GM18858 (cell line): Measurements from ENCODE around the gene SLC19A1.

Source experiments
- ATAC-seq: cut with Tn5 transposase; IDR thresholded peaks from one replicate; pipeline ENCODE4 v1.9.1; 2021; ENCODE audit not compliant: unreplicated experiment

The SLC19A1 gene

DNA sequence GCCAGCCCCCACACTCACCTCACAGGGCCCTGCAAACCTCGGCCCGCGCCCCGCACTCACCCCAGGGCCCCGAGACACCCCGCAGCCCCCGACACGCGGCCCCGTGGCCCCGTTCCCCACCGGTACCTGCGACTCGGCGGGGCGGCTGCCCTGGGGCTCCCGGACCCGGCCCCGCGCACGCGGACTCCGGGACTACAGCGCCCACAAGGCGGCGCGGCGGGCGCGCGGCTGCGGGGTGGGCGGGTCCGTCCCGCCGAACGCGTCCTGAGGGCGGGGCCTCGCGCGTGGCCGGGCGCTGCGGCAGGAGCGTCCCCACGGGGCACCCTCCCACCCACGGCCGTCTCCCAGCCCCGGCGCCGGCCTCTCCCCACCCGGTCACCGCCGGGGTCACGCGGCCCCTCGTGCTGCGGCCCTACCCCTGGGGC, at the start of gene SLC19A1:
Gene SLC19A1, minus strand, starts transcription at position 199 of the 425 bp plus-strand sequence. CDS start 4,481 bp downstream, outside the sequence.
- ATAC-seq, result no peak

DNA sequence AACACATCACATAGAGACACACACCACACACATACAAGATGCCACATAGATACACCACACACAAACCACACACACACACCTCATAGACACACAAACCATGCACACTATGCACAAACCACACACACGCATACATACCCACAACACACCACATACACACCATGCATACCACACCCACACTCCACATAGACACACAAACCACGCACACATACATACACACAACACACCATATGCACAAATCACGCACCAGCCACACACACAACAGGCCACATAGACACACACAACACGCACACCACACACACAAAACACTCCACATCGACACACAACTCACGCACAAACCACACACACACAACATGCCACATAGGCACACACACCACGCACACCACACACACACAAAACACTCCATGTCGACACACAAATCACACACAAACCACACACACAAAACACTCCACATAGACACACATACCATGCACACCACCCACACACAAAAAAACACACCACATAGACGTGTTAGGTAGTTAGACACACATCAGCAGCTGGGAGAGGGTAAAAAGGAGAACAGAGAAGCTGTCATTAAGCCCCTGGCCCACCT, 49.5 kb upstream of the SLC19A1 start:
- no peak for ATAC-seq

DNA sequence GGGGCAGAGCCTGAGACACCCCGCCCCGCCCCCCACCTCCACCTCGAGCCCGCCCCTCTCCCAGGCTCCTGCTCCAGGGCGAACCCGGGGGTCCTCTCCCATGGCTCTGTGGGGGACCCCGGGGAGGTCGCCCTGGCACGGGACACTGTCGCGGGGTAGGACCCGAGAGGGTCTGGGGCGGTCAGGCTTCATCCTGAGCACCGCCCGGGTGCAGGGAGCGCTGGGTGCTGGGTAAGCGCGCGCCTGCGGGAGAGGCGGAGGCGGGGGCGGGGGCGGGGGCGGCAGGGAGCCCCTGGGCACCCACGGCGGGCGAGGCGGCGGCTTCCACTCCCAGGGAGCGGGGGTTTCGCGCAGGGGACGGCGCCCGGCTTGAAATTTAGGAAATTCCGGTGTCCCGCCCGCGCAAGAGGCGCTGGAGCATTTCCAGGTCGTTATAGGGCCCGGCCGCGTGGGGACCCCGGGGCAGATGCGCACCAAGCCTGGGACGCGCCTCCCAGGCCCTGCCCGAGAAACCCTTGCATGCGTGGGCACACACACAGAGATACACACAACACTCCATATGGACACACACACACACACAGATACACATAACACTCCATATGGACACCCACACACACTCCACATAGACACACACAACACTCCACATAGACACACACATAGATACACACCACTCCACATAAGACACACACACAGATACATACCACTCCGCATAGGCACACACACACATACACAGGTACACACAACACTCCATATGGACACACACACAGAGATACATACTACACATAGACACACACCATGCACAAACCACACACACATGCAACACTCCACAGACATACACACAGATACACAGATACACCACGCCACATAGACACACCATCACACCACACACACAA, 48.7 kb upstream of the SLC19A1 start:
- ATAC-seq, result no peak

DNA sequence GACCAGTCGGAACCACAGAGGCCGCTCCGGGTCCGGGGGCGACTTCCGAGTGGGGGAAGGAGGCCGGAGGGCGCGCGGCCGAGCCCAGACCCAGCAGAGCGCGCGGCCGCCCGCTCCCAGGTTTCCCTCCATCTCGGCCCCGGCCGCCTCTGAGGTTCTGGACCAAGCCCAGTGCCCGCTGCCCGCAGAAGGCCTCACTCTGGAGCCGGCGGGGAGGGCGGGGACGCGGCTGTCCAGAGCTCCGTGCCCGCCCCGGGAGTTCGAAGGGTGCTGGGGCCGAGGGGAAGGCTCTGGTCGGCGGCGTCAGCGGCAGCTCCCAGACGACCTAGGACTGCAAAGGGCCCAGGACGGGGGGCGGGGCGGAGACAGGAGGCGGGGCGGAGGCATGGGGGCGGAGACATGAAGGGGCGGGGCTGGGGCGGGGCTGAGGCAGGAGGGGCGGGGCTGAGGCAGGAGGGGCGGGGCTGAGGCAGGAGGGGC, 48.0 kb upstream of the SLC19A1 start:
- ATAC-seq, result no peak

DNA sequence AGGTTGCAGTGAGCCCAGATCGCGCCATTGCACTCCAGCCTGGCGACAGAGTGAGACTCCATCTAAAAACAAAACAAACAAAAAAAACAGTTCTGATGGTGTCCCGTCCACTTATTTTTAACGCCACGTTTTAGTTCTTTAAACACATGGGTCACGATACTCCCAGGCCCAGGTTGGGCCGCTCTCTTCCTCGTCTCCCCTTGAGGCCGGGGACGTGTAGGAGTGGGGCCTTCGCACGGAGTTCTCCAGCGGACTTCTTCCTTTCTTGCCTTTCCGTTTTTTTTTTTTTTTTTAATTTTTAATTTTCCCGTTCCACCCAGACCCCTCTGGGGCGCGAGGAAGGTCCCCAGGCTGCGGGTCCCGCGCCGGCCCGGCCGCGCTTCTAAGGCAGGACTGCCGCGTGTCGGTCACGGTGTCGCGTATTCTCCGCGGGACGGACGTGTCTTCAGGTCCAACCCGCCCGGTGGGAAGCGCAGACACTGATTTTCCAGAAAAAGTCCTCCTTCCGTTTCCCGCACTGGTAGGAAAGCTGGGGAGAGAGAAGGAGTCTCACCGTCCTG, 47.5 kb upstream of the SLC19A1 start:
- ATAC-seq, result no peak

DNA sequence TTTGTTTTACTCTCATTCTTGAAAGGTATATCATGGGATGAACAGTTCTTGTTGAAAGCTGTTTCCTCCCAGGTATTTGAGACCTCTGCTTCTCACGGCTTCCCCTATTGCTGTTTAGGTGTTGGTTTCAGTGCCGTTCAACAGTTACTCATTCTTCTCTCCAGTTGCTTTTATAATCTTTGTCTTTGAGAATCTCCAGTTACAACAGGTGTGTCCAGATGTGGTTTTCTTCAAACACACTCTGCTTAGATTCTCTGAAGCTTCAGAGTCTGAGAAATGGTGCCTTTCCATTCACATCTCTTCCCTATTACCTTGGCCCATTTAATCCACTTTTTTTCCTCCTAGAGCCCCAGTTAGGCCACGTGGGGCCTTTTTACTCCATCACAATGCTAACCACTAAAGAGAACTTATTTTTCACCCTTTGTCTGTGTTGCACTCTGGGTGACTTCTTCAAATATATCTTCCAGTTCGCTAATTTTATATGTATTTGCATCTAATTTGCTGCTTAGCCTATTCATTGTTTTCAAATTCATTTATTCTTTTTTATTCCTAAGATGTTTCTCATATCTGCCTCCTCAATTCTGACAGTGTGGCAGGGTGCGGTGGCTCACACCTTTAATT, 46.7 kb upstream of the SLC19A1 start:
- ATAC-seq, result no peak

DNA sequence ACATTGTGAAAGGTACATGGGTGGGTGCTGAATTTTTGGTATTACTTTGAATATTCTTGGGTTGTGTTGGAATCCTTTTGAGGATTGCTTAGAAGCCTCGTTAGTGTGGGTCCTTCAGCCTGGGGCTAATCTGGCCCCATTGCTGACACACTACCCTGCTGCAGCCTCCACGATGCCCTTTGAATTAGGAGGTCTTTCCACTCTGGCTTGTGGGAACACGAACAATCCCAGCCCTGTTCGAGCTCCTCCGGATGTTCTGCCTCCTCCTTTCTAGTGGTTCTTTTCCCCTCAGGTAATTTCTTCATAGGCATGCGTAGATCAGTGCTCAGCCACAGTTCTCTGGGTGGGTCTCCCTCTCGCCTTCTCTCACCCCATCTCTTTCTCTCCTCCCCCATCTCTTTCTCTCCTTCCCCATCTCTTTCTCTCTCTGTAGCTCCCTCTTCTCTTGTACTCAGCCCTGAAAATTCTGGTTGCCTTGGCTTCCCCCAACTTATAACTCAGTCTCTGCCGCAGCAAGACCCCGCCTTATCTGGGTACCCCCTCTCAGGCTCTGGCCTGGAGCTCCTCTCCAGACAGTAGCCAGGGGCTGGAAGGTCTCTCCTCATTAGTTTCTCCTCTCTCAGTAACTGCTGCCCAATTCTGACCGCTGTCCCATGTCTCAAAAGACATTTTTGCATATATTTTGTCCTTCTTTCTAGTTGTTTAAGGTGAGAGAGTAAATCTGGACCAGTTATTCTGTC, 46.0 kb upstream of the SLC19A1 start:
- ATAC-seq, result no peak

DNA sequence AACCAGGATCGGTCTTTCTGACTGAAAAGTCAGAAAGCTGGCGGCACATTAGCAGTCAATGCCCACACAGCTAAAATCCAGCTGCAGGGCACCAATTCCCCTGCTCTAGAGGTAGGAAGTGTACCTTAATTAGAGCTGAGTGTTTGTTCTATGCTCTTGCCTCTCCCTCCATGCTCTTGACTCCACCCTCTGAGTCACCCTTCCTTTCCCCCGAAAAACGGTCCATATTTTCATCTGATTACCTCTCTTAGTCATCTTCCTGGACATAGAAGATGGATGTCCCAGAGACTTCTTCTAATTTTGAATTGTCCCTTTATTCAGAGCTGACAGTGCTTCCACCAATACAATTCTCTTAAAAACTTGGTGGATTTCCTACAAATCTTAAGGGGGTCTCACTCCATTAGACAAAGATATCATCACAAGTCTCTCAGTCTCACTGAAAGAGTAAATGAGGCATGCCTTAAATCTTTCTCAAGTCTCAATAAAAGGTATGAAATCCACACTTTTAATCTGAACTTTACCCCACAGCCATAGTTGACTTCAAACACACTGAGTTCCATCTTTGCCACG, 44.1 kb upstream of the SLC19A1 start:
- no peak for ATAC-seq

DNA sequence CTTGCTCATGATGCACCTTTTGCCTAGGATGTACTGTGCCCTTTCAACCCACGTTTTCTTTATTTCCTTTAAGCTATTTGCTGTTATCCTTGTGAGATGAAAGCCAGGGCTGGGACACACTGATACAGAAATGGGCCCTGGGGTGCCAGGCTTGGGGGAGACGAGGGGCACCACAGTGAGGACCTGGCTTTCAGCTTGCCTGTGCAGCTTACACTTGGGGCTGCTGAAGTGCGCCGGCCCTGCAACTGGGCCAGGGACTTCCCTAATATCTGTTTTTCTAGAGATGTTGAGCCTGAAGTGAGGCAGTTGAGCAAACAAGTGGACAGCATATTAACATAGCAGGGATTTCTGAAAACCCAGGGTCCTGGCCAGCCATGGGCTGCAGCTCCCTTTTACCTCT, 42.5 kb upstream of the SLC19A1 start:
- ATAC-seq, result no peak

DNA sequence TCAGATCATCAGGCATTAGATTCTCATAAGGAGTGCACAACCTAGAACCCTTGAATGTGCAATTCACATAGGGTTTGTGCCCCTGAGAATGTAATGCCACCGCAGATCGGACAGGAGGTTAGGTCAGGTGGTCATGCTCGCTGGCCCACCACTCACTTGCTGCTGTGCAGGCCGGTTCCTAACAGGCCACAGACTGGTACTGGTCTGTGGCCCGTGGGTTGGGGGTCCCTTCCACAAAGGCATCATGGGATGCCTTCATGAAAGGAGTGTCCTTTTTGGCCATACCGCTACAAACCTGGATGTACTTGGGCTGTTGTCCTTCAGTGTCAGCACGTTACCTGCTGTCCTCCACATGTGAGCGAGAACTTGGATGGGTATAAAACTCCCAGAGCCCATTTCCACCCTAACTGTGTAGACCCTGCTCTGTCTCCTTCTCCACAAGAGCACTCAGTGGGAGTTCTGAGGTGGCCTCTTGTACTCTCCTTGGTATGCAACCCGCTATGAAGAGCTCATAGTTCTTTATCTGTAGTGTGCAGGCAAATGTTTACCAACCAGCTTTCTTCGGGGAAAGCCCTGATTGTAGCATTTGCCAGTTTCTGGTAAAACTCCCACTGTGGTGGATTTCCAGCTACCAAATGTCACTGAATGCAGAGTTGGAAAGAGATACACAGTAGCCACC, 41.7 kb upstream of the SLC19A1 start:
- no peak for ATAC-seq

DNA sequence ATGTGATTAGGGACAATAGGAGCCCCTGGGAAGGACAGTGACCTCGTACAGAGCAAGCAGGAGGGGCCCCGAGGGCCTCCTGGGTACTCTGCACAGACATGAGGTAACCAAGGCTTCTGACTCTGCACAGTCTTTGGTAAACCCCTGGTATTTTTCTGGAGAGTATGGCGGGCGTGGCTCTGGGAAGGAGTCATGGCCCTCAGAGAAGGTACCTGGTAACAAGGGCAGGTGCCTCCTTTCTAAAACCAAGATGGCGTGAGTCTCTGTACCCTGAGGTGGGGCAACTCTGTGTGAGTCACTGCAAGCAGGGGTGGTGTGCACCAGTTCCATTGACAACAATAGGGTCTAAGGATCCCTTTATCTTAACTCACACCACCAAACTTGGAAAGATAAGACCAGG, 39.9 kb upstream of the SLC19A1 start:
- ATAC-seq, result no peak

DNA sequence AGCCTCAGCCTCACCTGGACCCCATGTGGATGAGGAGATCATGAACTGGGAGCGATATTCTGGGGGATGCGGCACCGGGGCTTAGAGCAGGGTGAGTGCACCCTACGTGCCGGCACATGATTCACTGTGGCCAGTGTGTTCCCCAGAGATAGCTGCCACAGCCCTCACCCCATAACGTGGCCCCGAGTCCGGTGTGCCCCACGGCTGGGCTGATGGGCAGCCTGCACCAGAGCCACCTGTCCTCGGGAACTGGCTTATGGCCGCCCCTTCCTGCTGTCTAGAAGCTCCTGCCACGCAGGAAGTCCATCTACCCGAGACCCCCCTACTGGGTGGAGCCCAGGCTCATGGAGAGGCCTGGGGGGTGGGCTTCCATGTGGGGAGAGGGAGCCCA, 39.1 kb upstream of the SLC19A1 start:
- no peak for ATAC-seq

DNA sequence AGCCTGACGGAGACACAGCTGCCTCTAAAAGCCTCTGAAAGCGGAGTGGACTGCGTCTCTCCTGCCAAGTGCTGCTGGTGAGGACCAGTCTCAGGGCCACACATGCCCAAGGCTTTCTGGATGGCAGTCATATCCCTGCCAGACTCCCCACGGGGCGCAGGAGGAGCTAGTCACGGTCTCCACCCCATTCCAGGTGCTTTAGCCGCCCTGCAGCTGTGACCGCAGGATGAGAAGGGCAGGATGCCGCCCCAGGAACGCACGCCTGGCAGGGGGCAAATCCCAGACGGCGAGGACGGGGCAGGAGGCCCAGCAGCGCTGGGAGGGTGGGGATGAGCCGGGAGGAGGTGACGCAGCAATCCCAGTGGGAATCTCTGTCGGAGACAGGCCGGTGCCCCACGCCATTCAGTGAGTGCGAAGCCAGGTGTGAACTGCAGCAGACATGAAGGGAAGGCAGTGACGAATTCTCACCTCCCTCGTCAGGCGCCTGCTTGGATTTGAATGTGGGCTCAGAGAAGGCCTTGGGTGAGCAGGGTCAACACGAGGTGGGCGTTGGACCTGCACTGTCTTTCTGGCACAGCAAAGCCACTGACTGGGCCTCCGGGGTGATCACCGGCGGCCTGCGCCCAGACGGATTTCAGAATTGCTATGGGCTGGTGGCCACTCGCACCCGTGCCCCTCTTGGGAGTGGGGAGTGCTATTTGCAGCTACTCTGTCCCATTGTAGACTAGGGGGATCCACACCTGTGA, 38.5 kb upstream of the SLC19A1 start:
- ATAC-seq, result no peak

DNA sequence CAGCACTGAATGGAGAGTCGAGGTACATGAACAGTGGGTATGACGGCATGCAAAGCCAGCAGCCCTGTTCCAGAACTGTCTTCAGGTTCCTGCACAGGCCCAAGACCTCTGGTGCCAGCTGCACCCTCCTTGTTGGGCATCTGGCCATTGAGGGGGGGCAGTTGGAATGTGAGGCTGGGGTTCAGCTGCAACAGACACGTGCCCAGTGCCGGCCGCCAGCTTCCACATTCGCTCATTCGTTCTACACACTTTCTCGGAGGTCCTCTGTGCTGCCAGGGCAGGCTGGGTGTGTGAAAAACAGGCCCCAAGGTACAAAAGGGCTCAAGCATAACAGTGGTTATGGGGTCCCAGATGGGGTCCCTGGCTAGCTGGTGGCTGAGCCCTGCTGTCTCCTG, 37.9 kb upstream of the SLC19A1 start:
- no peak for ATAC-seq

DNA sequence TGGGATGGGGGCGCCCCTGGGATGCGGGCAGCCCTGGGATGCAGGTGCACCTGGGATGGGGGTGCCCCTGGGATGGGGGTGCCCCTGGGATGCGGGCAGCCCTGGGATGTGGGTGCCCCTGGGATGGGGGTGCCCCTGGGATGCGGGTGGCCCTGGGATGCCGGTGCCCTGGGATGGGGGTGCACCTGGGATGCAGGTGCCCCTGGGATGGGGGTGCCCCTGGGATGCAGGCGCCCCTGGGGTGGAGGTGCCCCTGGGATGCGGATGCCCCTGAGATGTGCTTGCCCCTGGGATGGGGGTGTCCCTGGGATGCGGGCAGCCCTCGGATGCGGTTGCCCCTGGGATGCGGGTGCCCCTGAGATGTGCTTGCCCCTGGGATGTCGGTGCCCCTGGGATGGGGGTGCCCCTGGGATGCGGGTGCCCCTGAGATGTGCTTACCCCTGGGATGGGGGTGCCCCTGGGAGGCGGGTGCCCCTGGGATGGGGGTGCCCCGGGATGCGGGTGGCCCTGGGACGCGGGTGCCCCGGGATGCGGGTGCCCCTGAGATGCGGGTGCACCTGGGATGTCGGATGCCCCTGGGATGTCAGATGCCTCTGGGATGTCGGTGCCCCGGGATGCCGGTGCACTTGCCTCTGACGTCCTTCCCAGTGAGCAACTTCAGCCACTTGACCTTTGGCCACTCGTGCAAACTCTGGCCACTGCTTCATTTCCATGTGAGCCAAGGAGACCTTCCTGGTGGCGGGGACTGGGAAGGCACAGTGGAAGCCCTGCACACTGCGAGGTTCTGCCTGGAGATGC, 37.3 kb upstream of the SLC19A1 start:
- no peak for ATAC-seq

DNA sequence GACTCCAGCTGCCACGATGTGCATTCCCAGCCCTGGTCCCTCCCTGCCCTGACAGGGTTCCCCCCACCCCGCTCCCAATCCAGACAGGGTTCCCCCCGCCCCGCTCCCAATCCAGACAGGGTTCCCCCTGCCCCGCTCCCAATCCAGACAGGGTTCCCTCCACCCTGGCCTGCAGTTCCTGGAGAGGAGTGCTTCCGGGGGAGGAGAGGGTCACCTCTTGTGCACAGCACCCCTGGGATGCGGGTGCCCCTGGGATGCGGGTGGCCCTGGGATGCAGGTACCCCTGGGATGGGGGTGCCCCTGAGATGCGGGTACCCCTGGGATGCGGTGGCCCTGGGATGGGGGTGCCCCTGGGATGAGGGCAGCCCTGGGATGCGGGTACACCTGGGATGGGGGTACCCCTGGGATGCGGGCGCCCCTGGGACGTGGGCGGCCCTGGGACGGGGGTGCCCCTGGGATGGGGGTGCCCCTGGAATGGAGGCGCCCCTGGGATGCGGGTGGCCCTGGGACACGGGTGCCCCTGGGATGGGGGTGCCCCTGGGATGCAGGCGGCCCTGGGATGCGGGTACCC, 36.7 kb upstream of the SLC19A1 start:
- no peak for ATAC-seq

DNA sequence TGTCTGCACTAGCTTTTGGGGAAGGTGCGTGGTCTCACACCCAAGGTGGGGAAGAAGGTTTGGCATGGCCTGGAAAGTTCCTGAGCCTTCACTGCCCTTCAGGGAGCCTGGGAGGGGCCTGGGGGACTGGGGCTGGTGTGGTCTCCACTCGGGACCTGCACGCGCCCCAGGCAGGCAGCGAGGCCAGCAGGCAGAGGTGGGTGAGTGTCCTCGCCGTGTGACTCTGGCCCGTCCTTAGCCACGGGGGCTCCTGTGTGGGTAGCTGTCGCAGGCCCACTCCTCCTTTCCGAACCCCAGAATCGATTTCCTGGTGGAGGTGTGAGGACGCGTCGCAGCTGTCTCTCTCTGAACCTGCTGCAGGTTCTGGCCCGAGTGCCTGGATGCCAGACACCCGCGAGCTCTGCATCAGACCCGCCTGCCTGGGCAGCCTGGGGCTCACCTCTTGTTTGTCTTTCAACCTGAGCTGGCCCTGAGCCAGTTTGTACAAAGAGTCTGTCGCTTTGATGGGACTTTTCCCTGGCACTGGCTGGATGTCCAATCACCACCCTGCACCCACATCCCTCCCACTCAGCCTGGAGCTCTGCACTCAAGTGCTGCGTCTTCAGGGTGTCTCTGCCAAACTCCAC, 36.0 kb upstream of the SLC19A1 start:
- no peak for ATAC-seq

DNA sequence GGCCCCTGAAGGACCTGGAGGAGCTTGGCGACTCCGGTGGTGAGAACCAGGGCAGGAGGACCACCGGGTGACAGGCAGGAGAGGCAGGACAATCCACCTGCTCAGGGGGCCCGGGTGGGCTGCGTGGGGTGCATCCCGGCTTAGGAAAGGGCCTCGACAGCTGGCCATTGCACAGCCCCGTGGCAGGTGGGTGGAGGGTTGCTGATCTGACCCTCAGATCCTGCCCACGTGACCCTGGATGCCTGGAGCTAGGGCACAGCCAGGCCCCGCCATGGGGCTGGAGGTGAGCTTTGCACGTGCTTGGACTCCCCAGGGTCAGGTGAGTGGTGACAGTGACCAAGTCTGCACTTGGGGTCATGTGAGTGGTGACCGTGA, 35.5 kb upstream of the SLC19A1 start:
- ATAC-seq, result no peak
